GM12878 (cell line): ENCODE results near the gene FLYWCH2.

Source experiments
- ESRRA ChIP-seq: IDR thresholded peaks from 2 replicates; pipeline ENCODE4 v1.6.1; 2012; ENCODE audit warnings: mild to moderate bottlenecking, low read length, improper control_type of control experiment
- POLR2A ChIP-seq: IDR thresholded peaks from 2 replicates; pipeline ENCODE4 v1.6.1; 2011; ENCODE audit warnings: low read depth, mild to moderate bottlenecking, low read length
- YY1 ChIP-seq: IDR thresholded peaks from 2 replicates; pipeline ENCODE4 v1.6.1; 2011; ENCODE audit warnings: low read depth, mild to moderate bottlenecking, low read length
- TF ChIP-seq, protein P1 (sequence below), 3 experiments: IDR thresholded peaks in 2 of 3; conservative IDR thresholded peaks in 1 of 3; 2 replicates each; pipeline ENCODE4 v1.5.1; 2011; ENCODE audit warnings: low read depth in 3 of 3, low read length in 3 of 3, mild to moderate bottlenecking in 3 of 3, control low read depth in 2 of 3, moderate library complexity in 2 of 3, inconsistent platforms in 1 of 3, mixed read lengths in 1 of 3; ENCODE audit not compliant: control insufficient read depth in 2 of 3, insufficient read depth in 1 of 3; ENCODE audit errors: extremely low read depth in 1 of 3
- TF ChIP-seq, protein P2 (sequence below): fragments of 450-650 bp; IDR thresholded peaks from 2 replicates; pipeline ENCODE4 v1.6.1; 2017; ENCODE audit warnings: mild to moderate bottlenecking
- TF ChIP-seq, protein P3 (sequence below): IDR thresholded peaks from 2 replicates; pipeline ENCODE4 v1.6.1; 2011; ENCODE audit warnings: low read depth, low read length, improper control_type of control experiment, borderline replicate concordance
- TF ChIP-seq, protein P4 (sequence below): IDR thresholded peaks from 2 replicates; pipeline ENCODE4 v1.6.1; 2012; ENCODE audit warnings: low read depth, low read length, improper control_type of control experiment

DNA sequence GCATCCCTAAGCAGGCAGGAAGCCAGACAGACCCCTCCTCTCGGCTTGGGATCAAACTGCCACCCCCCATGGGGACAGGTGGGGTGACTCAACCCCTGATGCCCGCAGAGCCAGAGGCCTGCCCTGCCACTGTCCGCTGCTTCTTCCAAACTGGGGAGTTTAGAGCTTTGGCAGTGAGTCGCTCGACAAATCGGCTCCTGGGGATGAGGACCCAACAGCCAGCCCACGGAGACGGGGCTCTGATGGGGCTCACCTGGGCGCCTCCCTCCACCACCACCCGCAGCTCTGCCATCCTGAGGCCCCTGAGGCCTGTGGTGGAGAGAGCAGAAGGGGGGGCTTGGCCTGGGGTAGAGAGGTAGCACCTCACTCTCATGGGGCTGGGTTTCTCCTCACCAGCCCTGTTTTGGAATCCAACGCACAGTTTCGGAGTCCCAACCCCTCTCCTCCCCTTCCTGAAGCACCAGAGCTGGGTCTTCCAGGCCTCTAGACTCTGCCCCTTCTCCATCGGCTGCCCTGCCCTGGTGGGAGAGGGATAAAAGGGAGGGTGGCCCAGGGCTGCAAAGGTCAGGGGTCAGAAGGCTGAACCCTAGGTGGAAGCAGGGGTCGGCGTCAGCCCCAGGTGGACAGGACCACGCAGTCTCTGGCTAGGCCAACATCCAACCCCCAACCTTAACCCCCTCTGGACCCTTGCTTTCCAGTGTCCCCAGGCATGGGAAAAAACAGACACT lies 30.8 kb upstream of the FLYWCH2 start:
- TF ChIP-seq, protein P1, sequence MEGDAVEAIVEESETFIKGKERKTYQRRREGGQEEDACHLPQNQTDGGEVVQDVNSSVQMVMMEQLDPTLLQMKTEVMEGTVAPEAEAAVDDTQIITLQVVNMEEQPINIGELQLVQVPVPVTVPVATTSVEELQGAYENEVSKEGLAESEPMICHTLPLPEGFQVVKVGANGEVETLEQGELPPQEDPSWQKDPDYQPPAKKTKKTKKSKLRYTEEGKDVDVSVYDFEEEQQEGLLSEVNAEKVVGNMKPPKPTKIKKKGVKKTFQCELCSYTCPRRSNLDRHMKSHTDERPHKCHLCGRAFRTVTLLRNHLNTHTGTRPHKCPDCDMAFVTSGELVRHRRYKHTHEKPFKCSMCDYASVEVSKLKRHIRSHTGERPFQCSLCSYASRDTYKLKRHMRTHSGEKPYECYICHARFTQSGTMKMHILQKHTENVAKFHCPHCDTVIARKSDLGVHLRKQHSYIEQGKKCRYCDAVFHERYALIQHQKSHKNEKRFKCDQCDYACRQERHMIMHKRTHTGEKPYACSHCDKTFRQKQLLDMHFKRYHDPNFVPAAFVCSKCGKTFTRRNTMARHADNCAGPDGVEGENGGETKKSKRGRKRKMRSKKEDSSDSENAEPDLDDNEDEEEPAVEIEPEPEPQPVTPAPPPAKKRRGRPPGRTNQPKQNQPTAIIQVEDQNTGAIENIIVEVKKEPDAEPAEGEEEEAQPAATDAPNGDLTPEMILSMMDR (IDR thresholded peaks at IDR 0.05 in 2 of 3, conservative IDR thresholded peaks at IDR 0.05 in 1 of 3; ENCODE audit: control insufficient read depth in 2 of 3, extremely low read depth in 1 of 3, insufficient read depth in 1 of 3, low read depth in 3 of 3, low read length in 3 of 3) = no peak
- TF ChIP-seq, protein P2, sequence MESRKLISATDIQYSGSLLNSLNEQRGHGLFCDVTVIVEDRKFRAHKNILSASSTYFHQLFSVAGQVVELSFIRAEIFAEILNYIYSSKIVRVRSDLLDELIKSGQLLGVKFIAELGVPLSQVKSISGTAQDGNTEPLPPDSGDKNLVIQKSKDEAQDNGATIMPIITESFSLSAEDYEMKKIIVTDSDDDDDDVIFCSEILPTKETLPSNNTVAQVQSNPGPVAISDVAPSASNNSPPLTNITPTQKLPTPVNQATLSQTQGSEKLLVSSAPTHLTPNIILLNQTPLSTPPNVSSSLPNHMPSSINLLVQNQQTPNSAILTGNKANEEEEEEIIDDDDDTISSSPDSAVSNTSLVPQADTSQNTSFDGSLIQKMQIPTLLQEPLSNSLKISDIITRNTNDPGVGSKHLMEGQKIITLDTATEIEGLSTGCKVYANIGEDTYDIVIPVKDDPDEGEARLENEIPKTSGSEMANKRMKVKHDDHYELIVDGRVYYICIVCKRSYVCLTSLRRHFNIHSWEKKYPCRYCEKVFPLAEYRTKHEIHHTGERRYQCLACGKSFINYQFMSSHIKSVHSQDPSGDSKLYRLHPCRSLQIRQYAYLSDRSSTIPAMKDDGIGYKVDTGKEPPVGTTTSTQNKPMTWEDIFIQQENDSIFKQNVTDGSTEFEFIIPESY = no peak
- TF ChIP-seq, protein P3, sequence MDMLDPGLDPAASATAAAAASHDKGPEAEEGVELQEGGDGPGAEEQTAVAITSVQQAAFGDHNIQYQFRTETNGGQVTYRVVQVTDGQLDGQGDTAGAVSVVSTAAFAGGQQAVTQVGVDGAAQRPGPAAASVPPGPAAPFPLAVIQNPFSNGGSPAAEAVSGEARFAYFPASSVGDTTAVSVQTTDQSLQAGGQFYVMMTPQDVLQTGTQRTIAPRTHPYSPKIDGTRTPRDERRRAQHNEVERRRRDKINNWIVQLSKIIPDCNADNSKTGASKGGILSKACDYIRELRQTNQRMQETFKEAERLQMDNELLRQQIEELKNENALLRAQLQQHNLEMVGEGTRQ = no peak
- TF ChIP-seq ESRRA = no peak
- TF ChIP-seq YY1 = no peak
- TF ChIP-seq, protein P4, sequence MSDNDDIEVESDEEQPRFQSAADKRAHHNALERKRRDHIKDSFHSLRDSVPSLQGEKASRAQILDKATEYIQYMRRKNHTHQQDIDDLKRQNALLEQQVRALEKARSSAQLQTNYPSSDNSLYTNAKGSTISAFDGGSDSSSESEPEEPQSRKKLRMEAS = no peak
- no peak for TF ChIP-seq POLR2A
